HG03066 (cell line): ENCODE data around the gene AMOT.

ENCODE experiments used
- ATAC-seq: cut with Tn5 transposase; IDR thresholded peaks from one replicate; pipeline ENCODE4 v1.9.1; 2021; ENCODE audit warnings: low read depth; ENCODE audit not compliant: unreplicated experiment

Gene AMOT

GRCh38 chrX:112808007-112808406, 32.6 kb downstream of the AMOT start:
- no peak for ATAC-seq

GRCh38 chrX:112803060-112803459, 37.6 kb downstream of the AMOT start:
- no peak for ATAC-seq

- no peak for ATAC-seq
Measured at GRCh38 chrX:112802541-112802940, 38.1 kb downstream of the AMOT start.

- no peak for ATAC-seq
Measured at GRCh38 chrX:112800971-112801775, 39.5 kb downstream of the AMOT start.

- ATAC-seq, result no peak
Measured at GRCh38 chrX:112799425-112799824, 41.2 kb downstream of the AMOT start.

- no peak for ATAC-seq
Measured at GRCh38 chrX:112798736-112799135, 41.9 kb downstream of the AMOT start.

GRCh38 chrX:112789931-112790330, 50.7 kb downstream of the AMOT start:
- ATAC-seq, result no peak

GRCh38 chrX:112786076-112786475, 54.6 kb downstream of the AMOT start:
- no peak for ATAC-seq

GRCh38 chrX:112785344-112785743, 55.3 kb downstream of the AMOT start:
- ATAC-seq, result no peak

GRCh38 chrX:112784692-112785091, 55.9 kb downstream of the AMOT start:
- ATAC-seq, result no peak

- ATAC-seq, result no peak
Measured at GRCh38 chrX:112779139-112779538, 61.5 kb downstream of the AMOT start.

- no peak for ATAC-seq
Measured at GRCh38 chrX:112774651-112775293, 65.9 kb downstream of the AMOT start.

- no peak for ATAC-seq
Measured at GRCh38 chrX:112774142-112774541, 66.5 kb downstream of the AMOT start.

GRCh38 chrX:112769034-112769433, 71.6 kb downstream of the AMOT start:
- no peak for ATAC-seq

- no peak for ATAC-seq
Measured at GRCh38 chrX:112768563-112768962, 72.1 kb downstream of the AMOT start.

- ATAC-seq, result no peak
Measured at GRCh38 chrX:112766774-112767173, 73.9 kb downstream of the AMOT start.

- ATAC-seq, result peak; percentile 84
Measured at GRCh38 chrX:112761242-112762207, 79.1 kb downstream of the AMOT start.

GRCh38 chrX:112760697-112761096, 79.9 kb downstream of the AMOT start:
- ATAC-seq, result peak; percentile 56

- ATAC-seq, result no peak
Measured at GRCh38 chrX:112759966-112760365, 80.7 kb downstream of the AMOT start.

- ATAC-seq, result no peak
Measured at GRCh38 chrX:112759512-112759911, 81.1 kb downstream of the AMOT start.

GRCh38 chrX:112757946-112758345, 82.7 kb downstream of the AMOT start:
- ATAC-seq, result no peak
